ENCODE measurements around the gene CAMK1D.

Gene CAMK1D

GRCh38 chr10:12670004-12670403 is 320.7 kb downstream of the CAMK1D start:
- no peak for DNase-seq (ENCODE audit: low read depth)
- H3K4me3 ChIP-seq (ENCODE audit: low read depth, low read length): no peak overlapping the region
- no peak for TF ChIP-seq MYC (IDR thresholded peaks at IDR 0.05; ENCODE audit: low read depth, low read length)

- no peak overlapping the region for H3K4me3 ChIP-seq (ENCODE audit: low read depth, low read length)
- no peak for DNase-seq (ENCODE audit: low read depth)
- TF ChIP-seq MAX (IDR thresholded peaks at IDR 0.05; ENCODE audit: low read depth, low read length) (no peak), CTCF (IDR thresholded peaks at IDR 0.05; ENCODE audit: low read depth, low read length) (no peak), POLR2A (IDR thresholded peaks at IDR 0.05; ENCODE audit: extremely low read depth, insufficient read length) (no peak), MYC (IDR thresholded peaks at IDR 0.05; ENCODE audit: low read depth, low read length) (no peak)
Measured at GRCh38 chr10:12675186-12675585, 325.8 kb downstream of the CAMK1D start.

- TF ChIP-seq CTCF (IDR thresholded peaks at IDR 0.05; ENCODE audit: low read depth, low read length) (no peak), POLR2A (IDR thresholded peaks at IDR 0.05; ENCODE audit: extremely low read depth, insufficient read length) (no peak), MAX (IDR thresholded peaks at IDR 0.05; ENCODE audit: low read depth, low read length) (no peak), MYC (IDR thresholded peaks at IDR 0.05; ENCODE audit: low read depth, low read length) (no peak)
- no peak for DNase-seq (ENCODE audit: low read depth)
- H3K4me3 ChIP-seq (ENCODE audit: low read depth, low read length): no peak overlapping the region
Measured at GRCh38 chr10:12679636-12680035, 330.3 kb downstream of the CAMK1D start.

- no peak for DNase-seq (ENCODE audit: low read depth)
- no peak overlapping the region for H3K4me3 ChIP-seq (ENCODE audit: low read depth, low read length)
- TF ChIP-seq MYC (IDR thresholded peaks at IDR 0.05; ENCODE audit: low read depth, low read length) (no peak), POLR2A (IDR thresholded peaks at IDR 0.05; ENCODE audit: extremely low read depth, insufficient read length) (no peak), MAX (IDR thresholded peaks at IDR 0.05; ENCODE audit: low read depth, low read length) (no peak), CTCF (IDR thresholded peaks at IDR 0.05; ENCODE audit: low read depth, low read length) (no peak)
Measured at GRCh38 chr10:12681252-12681651, 331.9 kb downstream of the CAMK1D start.

GRCh38 chr10:12684784-12685183 is 335.4 kb downstream of the CAMK1D start:
- DNase-seq (ENCODE audit: low read depth): no peak
- TF ChIP-seq MAX (IDR thresholded peaks at IDR 0.05; ENCODE audit: low read depth, low read length) (no peak), MYC (IDR thresholded peaks at IDR 0.05; ENCODE audit: low read depth, low read length) (no peak), CTCF (IDR thresholded peaks at IDR 0.05; ENCODE audit: low read depth, low read length) (no peak), POLR2A (IDR thresholded peaks at IDR 0.05; ENCODE audit: extremely low read depth, insufficient read length) (no peak)
- no peak overlapping the region for H3K4me3 ChIP-seq (ENCODE audit: low read depth, low read length)

GRCh38 chr10:12685261-12686058 is 336.1 kb downstream of the CAMK1D start:
- no peak overlapping the region for H3K4me3 ChIP-seq (ENCODE audit: low read depth, low read length)
- TF ChIP-seq CTCF (IDR thresholded peaks at IDR 0.05; ENCODE audit: low read depth, low read length) (no peak), MAX (IDR thresholded peaks at IDR 0.05; ENCODE audit: low read depth, low read length) (no peak), POLR2A (IDR thresholded peaks at IDR 0.05; ENCODE audit: extremely low read depth, insufficient read length) (no peak), MYC (IDR thresholded peaks at IDR 0.05; ENCODE audit: low read depth, low read length) (no peak)
- no peak for DNase-seq (ENCODE audit: low read depth)

All from NB4 (cell line).